ENCODE results near the gene ZCCHC24.
"Not testable (repeated sequence)": the region's sequence is repeated elsewhere in the genome, so short reads cannot be mapped to it uniquely, and the experiment has no call there.

The ZCCHC24 gene

DNA sequence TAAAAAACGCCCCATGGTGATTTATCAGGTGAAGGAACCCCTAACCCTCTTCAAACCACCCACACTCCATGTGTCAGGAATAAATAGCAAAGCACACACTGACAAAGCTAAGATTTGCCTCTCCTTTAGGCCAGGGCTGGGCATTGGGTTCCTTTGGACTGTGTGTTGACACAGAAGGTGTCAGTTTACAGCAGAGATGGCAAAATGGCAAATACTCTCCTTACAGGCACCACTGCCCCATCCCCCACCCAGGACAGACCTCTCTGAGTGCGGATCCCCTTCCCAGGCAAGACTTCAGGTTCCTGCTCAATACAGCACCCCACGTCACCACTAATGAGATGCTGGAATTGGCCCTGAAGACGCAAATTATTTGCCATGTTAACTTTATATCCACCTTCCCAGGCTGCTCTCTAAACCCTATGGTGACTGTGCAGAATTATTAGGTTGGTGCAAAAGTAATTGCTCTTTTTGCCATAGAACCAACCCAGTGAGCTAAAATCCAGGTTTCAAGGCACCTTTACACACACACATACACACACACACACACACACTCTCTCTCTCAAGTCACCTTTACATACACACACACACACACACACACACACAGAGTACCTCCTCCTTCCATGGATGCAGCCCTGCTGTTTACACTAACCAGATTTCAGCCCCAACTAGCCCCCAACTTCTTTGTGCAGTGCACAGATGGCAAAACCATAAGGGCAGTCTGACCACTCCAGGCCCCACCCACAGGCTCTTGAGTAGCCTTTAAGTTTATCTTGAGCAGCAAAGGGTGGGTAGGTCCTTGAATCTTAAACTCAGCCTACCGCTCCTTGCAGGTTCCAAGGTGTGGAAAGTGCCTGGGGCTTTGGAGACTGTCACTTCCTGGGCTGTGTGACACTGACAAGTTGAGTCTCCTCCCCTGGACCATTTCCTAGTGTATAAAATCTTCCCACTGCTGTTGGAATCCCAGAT, 4.0 kb upstream of the ZCCHC24 start:
- Histone ChIP-seq H3K4me1 (peaks cover 0 to 8% (median 3%) of the 10 kb centered on the region in 4 donors), H3K27ac (no peak overlapping the region)

DNA sequence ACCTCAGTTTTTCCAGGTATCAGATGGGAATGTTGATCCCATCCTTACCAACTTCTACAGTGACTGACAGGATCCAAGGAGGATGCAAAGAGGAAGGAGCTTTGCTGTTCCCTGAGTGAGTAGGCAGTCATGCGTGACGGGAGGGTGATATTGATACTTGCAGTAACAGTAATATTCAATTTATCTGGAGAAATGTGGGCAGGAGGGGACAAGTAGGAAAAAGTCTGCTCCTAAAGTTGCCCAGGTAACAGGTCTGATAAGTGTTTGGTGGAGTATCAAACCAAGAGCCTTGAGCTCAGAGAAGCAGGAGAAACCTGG, 3.3 kb upstream of the ZCCHC24 start:
- intact Hi-C loops (cut with DNase I; ENCODE audit: low total_unique reads): loop anchor here (5.0 to 10.0 kb wide), 3 partner anchors 46 to 204 kb away; no protein-coding TSS in a partner anchor
- H3K4me1 ChIP-seq: peaks cover 0 to 14% (median 8%) of the 10 kb centered on the region in 4 donors
- no peaks in the 10 kb centered on the region for H3K27me3 ChIP-seq
- TF ChIP-seq, protein P1, sequence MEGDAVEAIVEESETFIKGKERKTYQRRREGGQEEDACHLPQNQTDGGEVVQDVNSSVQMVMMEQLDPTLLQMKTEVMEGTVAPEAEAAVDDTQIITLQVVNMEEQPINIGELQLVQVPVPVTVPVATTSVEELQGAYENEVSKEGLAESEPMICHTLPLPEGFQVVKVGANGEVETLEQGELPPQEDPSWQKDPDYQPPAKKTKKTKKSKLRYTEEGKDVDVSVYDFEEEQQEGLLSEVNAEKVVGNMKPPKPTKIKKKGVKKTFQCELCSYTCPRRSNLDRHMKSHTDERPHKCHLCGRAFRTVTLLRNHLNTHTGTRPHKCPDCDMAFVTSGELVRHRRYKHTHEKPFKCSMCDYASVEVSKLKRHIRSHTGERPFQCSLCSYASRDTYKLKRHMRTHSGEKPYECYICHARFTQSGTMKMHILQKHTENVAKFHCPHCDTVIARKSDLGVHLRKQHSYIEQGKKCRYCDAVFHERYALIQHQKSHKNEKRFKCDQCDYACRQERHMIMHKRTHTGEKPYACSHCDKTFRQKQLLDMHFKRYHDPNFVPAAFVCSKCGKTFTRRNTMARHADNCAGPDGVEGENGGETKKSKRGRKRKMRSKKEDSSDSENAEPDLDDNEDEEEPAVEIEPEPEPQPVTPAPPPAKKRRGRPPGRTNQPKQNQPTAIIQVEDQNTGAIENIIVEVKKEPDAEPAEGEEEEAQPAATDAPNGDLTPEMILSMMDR (IDR thresholded peaks at IDR 0.05): no peak
- DNase-seq: peak in 1 of 2 donors; percentile 35
- no peaks in the 10 kb centered on the region for H3K9me3 ChIP-seq
- no peak overlapping the region for H3K4me3 ChIP-seq
- no peaks in the 10 kb centered on the region for H3K36me3 ChIP-seq
- no peak overlapping the region for H3K27ac ChIP-seq

More for the DNA sequence above, 4.0 kb upstream of the ZCCHC24 start:
- Histone ChIP-seq H3K4me3 (no peak overlapping the region), H3K27me3 (no peaks in the 10 kb centered on the region), H3K9me3 (no peaks in the 10 kb centered on the region), H3K36me3 (no peaks in the 10 kb centered on the region)
- DNase-seq: peak in 1 of 2 donors; percentile 45
- TF ChIP-seq, protein P1 (IDR thresholded peaks at IDR 0.05): no peak
- intact Hi-C loops (cut with DNase I; ENCODE audit: low total_unique reads): loop anchor here (5.0 to 10.0 kb wide), 3 partner anchors 47 to 205 kb away; no protein-coding TSS in a partner anchor

DNA sequence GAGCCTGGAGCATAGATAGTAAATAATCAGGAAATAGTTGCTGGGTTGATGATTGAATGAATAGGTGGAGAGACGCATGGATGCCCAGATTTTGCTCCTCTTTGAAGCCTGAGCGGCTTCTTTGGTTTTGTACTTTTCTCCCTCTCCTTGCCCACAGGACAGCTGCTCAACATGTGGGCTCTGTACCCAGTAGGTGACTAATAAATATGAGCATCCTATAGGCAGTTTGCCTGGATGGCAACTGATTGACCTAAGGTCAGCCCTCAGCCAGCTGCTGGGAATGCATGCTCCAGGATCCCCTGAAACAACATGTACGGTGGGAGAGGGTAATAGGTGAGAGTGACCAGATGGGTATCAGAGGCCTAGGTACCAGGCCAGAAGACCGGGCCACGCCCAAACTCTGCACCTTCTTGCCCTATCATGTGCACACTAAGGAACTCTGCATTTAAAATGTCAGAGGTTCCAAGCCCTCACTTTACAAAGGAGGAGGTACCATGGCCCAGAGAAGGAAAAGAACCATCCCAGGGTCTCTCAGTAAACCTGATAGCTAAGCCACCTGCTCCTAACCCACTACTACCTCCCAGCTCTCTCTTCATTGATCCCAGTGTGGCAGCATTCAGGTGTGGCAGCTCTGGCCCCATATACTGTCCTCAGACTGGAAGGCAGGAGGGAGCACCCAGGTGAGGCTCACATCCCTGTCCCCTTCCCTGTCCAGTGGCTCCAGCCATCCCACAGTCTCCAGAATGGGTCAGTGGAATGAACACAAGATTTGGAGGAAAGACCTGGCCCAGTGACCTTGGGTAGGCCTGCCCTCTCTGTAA, 2.7 kb upstream of the ZCCHC24 start:
- no peaks in the 10 kb centered on the region for H3K27me3 ChIP-seq
- H3K36me3 ChIP-seq: no peaks in the 10 kb centered on the region
- H3K4me3 ChIP-seq: no peak overlapping the region
- DNase-seq: peak in 1 of 2 donors; percentile 51
- peaks cover 0 to 19% (median 14%) of the 10 kb centered on the region in 4 donors for H3K4me1 ChIP-seq
- H3K27ac ChIP-seq: peak overlapping the region in 1 of 2 donors; percentile 94
- intact Hi-C loops (cut with DNase I; ENCODE audit: low total_unique reads): loop anchor here (5.0 to 10.0 kb wide), 3 partner anchors 46 to 203 kb away; no protein-coding TSS in a partner anchor
- TF ChIP-seq, protein P1 (IDR thresholded peaks at IDR 0.05): no peak
- H3K9me3 ChIP-seq: no peaks in the 10 kb centered on the region

DNA sequence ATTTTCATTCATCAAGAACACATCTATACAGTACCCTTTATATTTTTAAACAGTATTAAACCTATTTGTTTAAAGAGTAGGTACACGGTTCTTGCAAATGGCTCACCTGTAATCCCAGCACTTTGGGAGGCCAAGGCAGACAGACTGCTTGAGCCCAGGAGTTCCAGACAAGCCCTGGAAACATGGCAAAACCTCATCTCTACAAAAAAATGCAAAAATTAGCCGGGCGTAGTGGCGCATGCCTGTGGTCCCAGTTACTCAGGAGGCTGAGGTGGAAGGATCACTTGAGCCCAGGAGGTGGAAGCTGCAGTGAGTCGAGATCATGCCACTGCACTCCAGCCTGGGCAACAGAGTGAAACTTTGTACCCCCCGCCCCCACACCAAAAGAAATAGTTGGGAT, 1.8 kb upstream of the ZCCHC24 start:
- Histone ChIP-seq H3K4me1 (peaks cover 0 to 28% (median 23%) of the 10 kb centered on the region in 4 donors), H3K27ac (peak overlapping the region; percentile 87 to 94)
- peak in 1 of 2 donors; percentile 50 for DNase-seq
- H3K4me3 ChIP-seq, H3K27me3 ChIP-seq, H3K9me3 ChIP-seq, H3K36me3 ChIP-seq: not testable (repeated sequence)
- intact Hi-C loops (cut with DNase I; ENCODE audit: low total_unique reads): loop anchor here (5.0 to 10.0 kb wide), 3 partner anchors 45 to 202 kb away; no protein-coding TSS in a partner anchor

DNA sequence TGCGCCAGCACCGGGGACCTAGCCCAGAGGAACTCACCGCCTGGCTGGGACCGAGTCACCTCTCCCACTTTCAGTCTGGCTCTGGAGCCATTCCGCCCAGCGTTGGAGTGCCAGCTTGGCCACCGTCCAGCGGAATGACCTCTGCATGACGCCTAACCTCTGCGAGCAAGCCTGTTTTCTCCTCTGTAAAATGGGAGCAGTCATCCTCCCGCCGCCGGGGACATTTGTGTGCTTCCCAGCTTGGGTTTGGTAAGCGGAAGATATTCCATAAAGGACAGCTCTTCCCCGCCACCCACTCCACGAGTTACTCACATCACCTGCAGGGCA, 1.3 kb upstream of the ZCCHC24 start:
- TF ChIP-seq, protein P1 (IDR thresholded peaks at IDR 0.05): no peak
- DNase-seq: peak in 1 of 2 donors; percentile 70
- intact Hi-C loops (cut with DNase I; ENCODE audit: low total_unique reads): loop anchor here (5.0 to 10.0 kb wide), 3 partner anchors 44 to 202 kb away; no protein-coding TSS in a partner anchor
- Histone ChIP-seq H3K9me3 (no peaks in the 10 kb centered on the region), H3K27me3 (no peaks in the 10 kb centered on the region), H3K4me1 (peaks cover 0 to 33% (median 25%) of the 10 kb centered on the region in 4 donors), H3K27ac (peak overlapping the region; percentile 87 to 94), H3K4me3 (peak overlapping the region; percentile 73 to 94), H3K36me3 (no peaks in the 10 kb centered on the region)
